Progenitor cell of endocrine pancreas (in vitro differentiated cells): Measurements from ENCODE around the gene YWHAB. TPM values are rescaled to one million over a fixed set of nuclear protein-coding genes. Genes with fewer than 3 reads are reported as not detected.

Experiments used
- DNase-seq: peaks from one replicate; pipeline ENCODE4 v3.0.0; 2021; ENCODE audit warnings: low spot score; ENCODE audit not compliant: unreplicated experiment
- H3K27ac Mint-ChIP-seq: 2 replicates; pipeline ENCODE4 v1.8.0; 2021; ENCODE audit warnings: mild to moderate bottlenecking, moderate library complexity, mixed read lengths
- H3K27me3 Mint-ChIP-seq: 2 replicates; pipeline ENCODE4 v1.8.0; 2021; ENCODE audit warnings: mixed read lengths
- H3K36me3 Mint-ChIP-seq: 2 replicates; pipeline ENCODE4 v1.8.0; 2022; ENCODE audit warnings: mixed read lengths; ENCODE audit not compliant: insufficient read depth
- H3K4me1 Mint-ChIP-seq: 2 replicates; pipeline ENCODE4 v1.8.0; 2021; ENCODE audit warnings: low read depth, mixed read lengths
- H3K4me3 Mint-ChIP-seq: 2 replicates; pipeline ENCODE4 v1.8.0; 2021; ENCODE audit warnings: low read depth, mild to moderate bottlenecking, moderate library complexity, mixed read lengths
- H3K9me3 Mint-ChIP-seq: 2 replicates; pipeline ENCODE4 v1.8.0; 2021; ENCODE audit warnings: low read depth, mixed read lengths
- CTCF ChIP-seq: fragments of 200-600 bp; sonication (generic); IDR thresholded peaks from one replicate; pipeline ENCODE4 v1.5.0; 2021; ENCODE audit warnings: antibody characterized with exemption, mild to moderate bottlenecking; ENCODE audit not compliant: unreplicated experiment
- total RNA-seq: library from RNA; stranded (reverse); gene quantifications from 2 replicates; pipeline ENCODE4 v1.2.1, GENCODE V29; 2021

YWHAB gene
- total RNA-seq, 1 donor from 2014 or later, result 125 TPM

GRCh38 chr20:44840826-44841225 is 44.7 kb upstream of the YWHAB start:
- Mint-ChIP-seq H3K27ac (no peak overlapping the region), H3K4me3 (no peak overlapping the region), H3K36me3 (no peaks in the 10 kb centered on the region), H3K9me3 (no peaks in the 10 kb centered on the region), H3K27me3 (peaks cover 2% of the 10 kb centered on the region), H3K4me1 (no peaks in the 10 kb centered on the region)
- DNase-seq, result no peak
- TF ChIP-seq CTCF, result no peak

- peak overlapping the region; percentile 25 for H3K27ac Mint-ChIP-seq
- TF ChIP-seq CTCF, result no peak
- H3K4me1 Mint-ChIP-seq, result no peaks in the 10 kb centered on the region
- H3K9me3 Mint-ChIP-seq, result no peaks in the 10 kb centered on the region
- H3K4me3 Mint-ChIP-seq, result no peak overlapping the region
- no peaks in the 10 kb centered on the region for H3K36me3 Mint-ChIP-seq
- H3K27me3 Mint-ChIP-seq, result peaks cover 2% of the 10 kb centered on the region
- no peak for DNase-seq
Observed at GRCh38 chr20:44841955-44842354, 43.5 kb upstream of the YWHAB start.

- no peaks in the 10 kb centered on the region for H3K9me3 Mint-ChIP-seq
- H3K36me3 Mint-ChIP-seq, result no peaks in the 10 kb centered on the region
- TF ChIP-seq CTCF, result no peak
- H3K27me3 Mint-ChIP-seq, result peaks cover 2% of the 10 kb centered on the region
- H3K4me1 Mint-ChIP-seq, result no peaks in the 10 kb centered on the region
- H3K4me3 Mint-ChIP-seq, result no peak overlapping the region
- no peak overlapping the region for H3K27ac Mint-ChIP-seq
- no peak for DNase-seq
Observed at GRCh38 chr20:44843876-44844275, 41.6 kb upstream of the YWHAB start.

- H3K4me1 Mint-ChIP-seq, result no peaks in the 10 kb centered on the region
- H3K4me3 Mint-ChIP-seq, result no peak overlapping the region
- no peak for TF ChIP-seq CTCF
- no peaks in the 10 kb centered on the region for H3K27me3 Mint-ChIP-seq
- H3K27ac Mint-ChIP-seq, result no peak overlapping the region
- no peak for DNase-seq
- no peaks in the 10 kb centered on the region for H3K9me3 Mint-ChIP-seq
- no peaks in the 10 kb centered on the region for H3K36me3 Mint-ChIP-seq
Observed at GRCh38 chr20:44848254-44849015, 37.1 kb upstream of the YWHAB start.

- Mint-ChIP-seq H3K36me3 (no peaks in the 10 kb centered on the region), H3K27ac (no peak overlapping the region), H3K27me3 (no peaks in the 10 kb centered on the region), H3K9me3 (no peaks in the 10 kb centered on the region), H3K4me1 (no peaks in the 10 kb centered on the region), H3K4me3 (no peak overlapping the region)
- no peak for TF ChIP-seq CTCF
- DNase-seq, result no peak
Observed at GRCh38 chr20:44849703-44850102, 35.8 kb upstream of the YWHAB start.
